HepG2 (cell line): ENCODE measurements around the gene PRAC1. TPM values are rescaled to one million over a fixed set of nuclear protein-coding genes. Genes with fewer than 3 reads are reported as not detected.

Experiments used
- ATAC-seq: fragments of 200-7000 bp; cut with Tn5 transposase; 3 replicates; pipeline ENCODE4 v1.9.1; 2020; ENCODE audit warnings: mild to moderate bottlenecking, moderate library complexity
- BruUV-seq: library from RNA; stranded (reverse); fragments of 400-500 nt; replicated peaks from 2 replicates; lab custom pipeline; 2021; lab: Mats Ljungman, UMichigan
- CTCF ChIA-PET: fragments of 300-600 bp; formaldehyde crosslinking; extraction: SDS; loops from one replicate; lab custom pipeline; 2021; ENCODE audit warnings: low total read pairs, inconsistent platforms, low intra/inter-chr PET ratio; lab: Yijun Ruan, JAX
- POLR2A ChIA-PET: fragments of 350-600 bp; sonication (Branson Sonifier 250); formaldehyde crosslinking; loops from one replicate; lab custom pipeline; 2020; ENCODE audit warnings: antibody characterized with exemption, inconsistent platforms; lab: Yijun Ruan, JAX
- DNase-seq: peaks from one replicate; pipeline ENCODE4 v3.0.0-alpha.2; 2015; ENCODE audit warnings: low spot score
- FAIRE-seq: peaks from 3 replicates; lab custom pipeline; 2011; peaks lifted over from hg19 to GRCh38; lab: Jason Lieb, UNC
- H2AFZ ChIP-seq: one replicate; pipeline ENCODE4 v1.6.1; 2011; ENCODE audit warnings: low read length, inconsistent platforms
- H3K27ac ChIP-seq: fragments of 300-600 bp; 3 replicates; pipeline ENCODE4 v1.8.0; 2011; ENCODE audit warnings: mixed run types, mild to moderate bottlenecking, mixed read lengths, low read length, inconsistent platforms; ENCODE audit not compliant: insufficient read depth; ENCODE audit errors: extremely low read length
- H3K27me3 ChIP-seq, 2 experiments: fragments of 200-600 bp in 1 of 2; 2 replicates in 1 of 2; 3 replicates in 1 of 2; pipeline versions ENCODE4 v1.6.0 to v1.8.0; 2011; ENCODE audit warnings: low read length in 2 of 2, mild to moderate bottlenecking in 2 of 2, moderate library complexity in 2 of 2, inconsistent platforms in 1 of 2; ENCODE audit not compliant: insufficient read depth in 2 of 2, control insufficient read depth in 1 of 2
- H3K36me3 ChIP-seq, 2 experiments: fragments of 200-600 bp in 1 of 2; replicated peaks in 1 of 2; 2 replicates in 1 of 2; 3 replicates in 1 of 2; pipeline versions ENCODE4 v1.5.1 to v1.8.0; 2011; ENCODE audit warnings: low read length in 2 of 2, inconsistent platforms in 1 of 2; ENCODE audit not compliant: insufficient read depth in 2 of 2, control insufficient read depth in 1 of 2
- H3K4me1 ChIP-seq: 2 replicates; pipeline ENCODE4 v1.5.1; 2012; ENCODE audit warnings: low read length, inconsistent platforms; ENCODE audit not compliant: insufficient read depth
- H3K4me2 ChIP-seq: 2 replicates; pipeline ENCODE4 v1.6.0; 2011; ENCODE audit warnings: low read depth, low read length, inconsistent platforms
- H3K4me3 ChIP-seq, 3 experiments: fragments of 200-600 bp in 1 of 3; sonication (generic), shearing (Covaris generic) in 1 of 3; replicated peaks in 1 of 3; 2 replicates each; pipeline ENCODE4 v1.5.1; 2011 to 2016; ENCODE audit warnings: low read length in 3 of 3, inconsistent platforms in 2 of 3, low read depth in 2 of 3, mild to moderate bottlenecking in 2 of 3, control low read depth in 1 of 3, mixed read lengths in 1 of 3; ENCODE audit not compliant: insufficient read depth in 1 of 3
- H3K79me2 ChIP-seq: one replicate; pipeline ENCODE4 v1.6.1; 2011; ENCODE audit warnings: low read length, inconsistent platforms; ENCODE audit not compliant: insufficient read depth
- H3K9ac ChIP-seq: 2 replicates; pipeline ENCODE4 v1.6.0; 2011; ENCODE audit warnings: mild to moderate bottlenecking, low read depth, low read length, inconsistent platforms; ENCODE audit not compliant: insufficient read depth
- H3K9me3 ChIP-seq: 2 replicates; pipeline ENCODE4 v1.5.1; 2012; ENCODE audit warnings: mild to moderate bottlenecking, low read length
- H4K20me1 ChIP-seq: 2 replicates; pipeline ENCODE4 v1.6.0; 2011; ENCODE audit warnings: inconsistent platforms, mild to moderate bottlenecking, low read length, moderate library complexity; ENCODE audit not compliant: insufficient read depth
- MYC ChIP-seq: sonication (generic); formaldehyde crosslinking; IDR thresholded peaks from 2 replicates; pipeline ENCODE4 v1.9.0; 2021; ENCODE audit warnings: missing genetic modification reagents, borderline replicate concordance
- NONO ChIP-seq, 2 experiments: fragments of 450-650 bp in 1 of 2; sonication (generic) in 1 of 2; formaldehyde crosslinking in 1 of 2; IDR thresholded peaks in 1 of 2; conservative IDR thresholded peaks in 1 of 2; 2 replicates each; pipeline versions ENCODE4 v1.6.1 to v1.8.0; 2017 to 2022; ENCODE audit warnings: mild to moderate bottlenecking in 1 of 2, missing genetic modification reagents in 1 of 2, moderate library complexity in 1 of 2
- ZNF143 ChIP-seq: sonication (generic); formaldehyde crosslinking; IDR thresholded peaks from 2 replicates; pipeline ENCODE4 v1.4.0; 2020; ENCODE audit warnings: missing genetic modification reagents
- ZNF644 ChIP-seq: IDR thresholded peaks from 2 replicates; pipeline ENCODE4 v1.6.1; 2016; ENCODE audit warnings: low read depth
- ZSCAN30 ChIP-seq: sonication (generic); formaldehyde crosslinking; IDR thresholded peaks from 2 replicates; pipeline ENCODE4 v1.5.0; 2020; ENCODE audit warnings: mild to moderate bottlenecking, missing genetic modification reagents
- WGBS: methylation state at CpG from one replicate; pipeline ENCODE4 v1.1.6; 2017; ENCODE audit warnings: low lambda C conversion rate; 5-methylcytosine and 5-hydroxymethylcytosine counted together
- in situ Hi-C: cut with HindIII; loops from 2 replicates; pipeline ENCODE4 v1.10.0; 2017; ENCODE audit warnings: low pct_unique_long_range_greater_than_20kb; ENCODE audit not compliant: extremely low pct_ligation_motif_present
- intact Hi-C: fragments of 100-400 bp; cut with micrococcal nuclease; formaldehyde crosslinking; loops from one replicate; pipeline ENCODE4 v1.10.0; 2022; ENCODE audit not compliant: unreplicated experiment
- polyA plus RNA-seq, 8 experiments: library from polyadenylated mRNA; depleted of rRNA in 3 of 8; stranded (reverse) in 7 of 8; unstranded in 1 of 8; fragments of >200 nt; fragmentation: Illumina TruSeq in 4 of 8; extraction: Trizol in 4 of 8; gene quantifications; 2 replicates each; pipeline versions ENCODE4 v1.2.1 to v1.2.3, GENCODE V29; 2011 to 2016; ENCODE audit warnings: low read depth in 4 of 8, missing spikeins in 1 of 8, mixed read lengths in 1 of 8; ENCODE audit not compliant: insufficient read depth in 1 of 8
- total RNA-seq, 5 experiments: library from RNA; depleted of rRNA; stranded (reverse); fragments of >200 nt; fragmentation: Illumina TruSeq; extraction: Trizol; gene quantifications; 2 replicates each; pipeline ENCODE4 v1.2.3, GENCODE V29; 2016; ENCODE audit warnings: low read depth in 1 of 5

PRAC1 gene
- total and polyA plus RNA-seq, 2 of the 13 experiments (the other 11 are each of a cell fraction or from before 2014, with no cell fraction given), result not detected

DNA sequence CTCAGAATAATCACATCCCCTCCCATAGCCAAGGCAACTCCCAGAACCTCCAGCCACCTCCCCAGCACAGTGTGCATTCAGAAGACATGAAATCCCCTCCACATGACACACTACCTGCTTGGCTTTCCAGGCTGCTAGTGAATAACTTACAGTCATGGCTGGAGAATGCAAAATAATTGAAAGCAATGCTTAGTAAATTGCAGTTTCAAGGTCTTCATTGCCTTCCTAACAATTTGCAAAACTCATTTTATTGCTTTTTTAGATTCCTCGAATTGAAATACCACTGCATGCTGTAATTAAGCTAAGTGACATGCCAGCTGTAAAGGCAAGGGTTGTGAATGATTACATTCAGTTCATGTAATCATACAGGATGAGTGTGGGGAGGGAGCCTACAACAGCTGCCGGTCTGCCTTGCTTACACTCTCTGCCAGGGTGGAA is 35.2 kb upstream of the PRAC1 start:
- in situ Hi-C loops (no loop called here), intact Hi-C loops (no loop called here)
- Histone ChIP-seq H3K9ac (no peak overlapping the region), H4K20me1 (no peaks in the 10 kb centered on the region), H3K4me1 (no peaks in the 10 kb centered on the region), H3K4me2 (no peak overlapping the region), H3K27ac (no peak overlapping the region), H3K27me3 (peaks cover 24 to 68% of the 10 kb centered on the region in 2 experiments), H3K4me3 (no peak overlapping the region), H3K79me2 (no peaks in the 10 kb centered on the region), H3K36me3 (no peaks in the 10 kb centered on the region), H3K9me3 (no peaks in the 10 kb centered on the region), H2AFZ (no peak overlapping the region)
- no peak for TF ChIP-seq MYC (CRISPR knock-in tag)
- ATAC-seq, result no peak
- BruUV-seq, result no TSS peak
- no peak for DNase-seq
- 0% methylated on average over 2 of the region's 2 CpGs for WGBS
- ChIA-PET CTCF (no interaction called here), POLR2A (no interaction called here)
- no peak for FAIRE-seq

DNA sequence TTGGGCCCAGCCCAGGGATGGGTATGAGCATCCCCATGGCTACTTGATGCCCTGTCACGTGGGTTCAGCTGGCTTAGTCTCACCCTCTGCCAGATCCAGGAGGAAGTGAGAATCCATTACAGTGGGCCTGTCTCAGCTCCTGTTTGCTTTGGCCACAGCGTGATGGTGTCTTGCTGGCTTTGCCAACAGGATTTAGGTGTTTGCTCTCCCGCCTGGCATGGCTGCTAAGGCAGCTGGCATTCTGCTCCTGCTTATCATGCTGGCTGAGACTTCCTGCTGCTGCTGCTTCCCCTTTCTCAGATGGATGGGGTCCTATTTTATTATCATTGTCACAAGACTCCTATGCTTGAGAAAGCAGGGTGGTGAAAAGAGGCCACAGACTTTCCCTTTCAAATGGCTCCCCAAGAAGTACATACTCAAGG is 34.5 kb upstream of the PRAC1 start:
- no TSS peak for BruUV-seq
- Histone ChIP-seq H3K27me3 (peaks cover 31 to 69% of the 10 kb centered on the region in 2 experiments), H3K36me3 (no peaks in the 10 kb centered on the region), H3K79me2 (no peaks in the 10 kb centered on the region), H3K4me3 (no peak overlapping the region), H3K27ac (no peak overlapping the region)
- CTCF ChIA-PET, result no interaction called here
- TF ChIP-seq ZNF143, result no peak
- TF ChIP-seq, all 625 proteins: peak for 0
- 2% methylated on average over 3 of the region's 3 CpGs for WGBS
- no peak for DNase-seq
- Histone ChIP-seq H3K4me2 (no peak overlapping the region), H2AFZ (no peak overlapping the region), H3K9ac (no peak overlapping the region), H4K20me1 (no peaks in the 10 kb centered on the region), H3K9me3 (no peaks in the 10 kb centered on the region), H3K4me1 (no peaks in the 10 kb centered on the region)
- no peak for FAIRE-seq
- intact Hi-C loops, result no loop called here
- ATAC-seq, result no peak
- POLR2A ChIA-PET, result no interaction called here
- in situ Hi-C loops, result no loop called here

DNA sequence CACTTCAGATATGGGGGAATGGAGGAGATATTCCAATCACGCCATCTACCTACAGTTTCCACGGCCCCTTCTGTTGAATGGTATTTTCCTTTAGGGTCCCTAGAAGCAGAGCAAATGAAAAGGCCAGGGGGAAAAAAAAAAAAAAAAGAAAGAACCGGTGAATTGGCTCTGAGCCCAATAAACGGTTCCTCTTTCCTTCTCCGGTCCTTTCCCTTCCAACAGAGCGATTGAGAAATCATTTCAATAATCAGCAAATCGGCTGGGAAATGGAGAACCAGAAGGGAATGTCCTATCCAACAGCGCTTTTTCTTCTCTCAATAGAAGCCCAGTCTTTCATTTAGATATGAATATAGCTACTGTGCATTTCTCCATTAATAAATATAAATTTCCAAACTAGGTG is 33.0 kb upstream of the PRAC1 start:
- Histone ChIP-seq H3K4me1 (no peaks in the 10 kb centered on the region), H3K27ac (no peak overlapping the region), H3K36me3 (no peaks in the 10 kb centered on the region), H3K9ac (no peak overlapping the region), H3K27me3 (peaks cover 33 to 77% of the 10 kb centered on the region in 2 experiments), H3K9me3 (no peaks in the 10 kb centered on the region), H4K20me1 (no peaks in the 10 kb centered on the region), H3K4me2 (no peak overlapping the region), H3K4me3 (no peak overlapping the region), H3K79me2 (no peaks in the 10 kb centered on the region), H2AFZ (no peak overlapping the region)
- ATAC-seq (no peak), FAIRE-seq (no peak), DNase-seq (no peak)
- in situ Hi-C loops, result no loop called here
- intact Hi-C loops, result no loop called here
- WGBS, result 29% methylated on average over 8 of the region's 8 CpGs
- no TSS peak for BruUV-seq
- CTCF ChIA-PET, result no interaction called here
- TF ChIP-seq ZSCAN30 (CRISPR knock-in tag) (no peak), NONO (IDR thresholded peaks at IDR 0.05) (no peak), NONO (CRISPR knock-in tag; conservative IDR thresholded peaks at IDR 0.05) (no peak), ZNF644 (CRISPR knock-in tag) (no peak)
- POLR2A ChIA-PET, result no interaction called here
